Endothelial cell of umbilical vein (primary cell): ENCODE results near the gene GRIA1.

ENCODE experiments used
- EZH2 ChIP-seq: IDR thresholded peaks from 2 replicates; pipeline ENCODE4 v1.6.1; 2012; ENCODE audit warnings: borderline replicate concordance, low read depth, mild to moderate bottlenecking, moderate library complexity, low read length, inconsistent platforms; ENCODE audit not compliant: severe bottlenecking
- POLR2A ChIP-seq: IDR thresholded peaks from 2 replicates; pipeline ENCODE4 v1.6.1; 2012; ENCODE audit warnings: low read depth, mild to moderate bottlenecking, control low read depth, low read length
- TF ChIP-seq, protein P1 (sequence below), 2 donors: IDR thresholded peaks; 1 replicate in 1 of 2; 2 replicates in 1 of 2; pipeline ENCODE4 v1.5.1; 2011; ENCODE audit warnings: low read length in 2 of 2, mild to moderate bottlenecking in 2 of 2, moderate library complexity in 2 of 2, control low read depth in 1 of 2, inconsistent platforms in 1 of 2, low read depth in 1 of 2; ENCODE audit not compliant: insufficient read depth in 1 of 2; ENCODE audit errors: extremely low read depth in 1 of 2

DNA sequence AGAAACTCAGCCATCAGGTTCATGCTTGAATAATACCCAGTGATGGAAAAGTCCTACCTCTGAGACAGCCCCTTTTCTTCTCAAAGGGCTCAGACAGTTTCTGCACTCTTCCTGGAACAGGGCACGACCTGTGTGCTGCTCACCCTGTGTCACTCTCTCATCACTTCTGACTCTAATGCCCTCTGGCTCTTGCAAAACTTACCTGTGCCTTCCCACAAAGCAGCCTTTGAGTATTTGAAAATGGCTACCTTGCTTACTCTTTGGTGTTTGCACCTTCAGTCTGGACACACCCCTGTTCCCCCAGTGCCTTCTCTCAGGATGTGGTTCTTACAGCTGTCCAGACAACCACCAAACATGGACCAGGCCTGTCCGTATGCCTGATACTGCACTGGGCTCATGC lies 171.4 kb downstream of the GRIA1 start:
- TF ChIP-seq, protein P1, sequence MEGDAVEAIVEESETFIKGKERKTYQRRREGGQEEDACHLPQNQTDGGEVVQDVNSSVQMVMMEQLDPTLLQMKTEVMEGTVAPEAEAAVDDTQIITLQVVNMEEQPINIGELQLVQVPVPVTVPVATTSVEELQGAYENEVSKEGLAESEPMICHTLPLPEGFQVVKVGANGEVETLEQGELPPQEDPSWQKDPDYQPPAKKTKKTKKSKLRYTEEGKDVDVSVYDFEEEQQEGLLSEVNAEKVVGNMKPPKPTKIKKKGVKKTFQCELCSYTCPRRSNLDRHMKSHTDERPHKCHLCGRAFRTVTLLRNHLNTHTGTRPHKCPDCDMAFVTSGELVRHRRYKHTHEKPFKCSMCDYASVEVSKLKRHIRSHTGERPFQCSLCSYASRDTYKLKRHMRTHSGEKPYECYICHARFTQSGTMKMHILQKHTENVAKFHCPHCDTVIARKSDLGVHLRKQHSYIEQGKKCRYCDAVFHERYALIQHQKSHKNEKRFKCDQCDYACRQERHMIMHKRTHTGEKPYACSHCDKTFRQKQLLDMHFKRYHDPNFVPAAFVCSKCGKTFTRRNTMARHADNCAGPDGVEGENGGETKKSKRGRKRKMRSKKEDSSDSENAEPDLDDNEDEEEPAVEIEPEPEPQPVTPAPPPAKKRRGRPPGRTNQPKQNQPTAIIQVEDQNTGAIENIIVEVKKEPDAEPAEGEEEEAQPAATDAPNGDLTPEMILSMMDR (IDR thresholded peaks at IDR 0.05; ENCODE audit: extremely low read depth in 1 of 2, insufficient read depth in 1 of 2, low read depth in 1 of 2, low read length in 2 of 2) = no peak
- no peak for TF ChIP-seq POLR2A
- no peak for TF ChIP-seq EZH2
